Testis (tissue), 2 donors: ENCODE measurements around the gene FRMD4B.

Experiments
- CTCF ChIP-seq, 3 experiments: fragments of 450-650 bp in 2 of 3; fragments of 200-600 bp in 1 of 3; sonication (generic) in 1 of 3; IDR thresholded peaks; one replicate each; pipeline ENCODE4 v1.5.1; 2016 to 2019; ENCODE audit warnings: antibody characterized with exemption in 3 of 3, mild to moderate bottlenecking in 2 of 3, moderate library complexity in 1 of 3
- POLR2A ChIP-seq: fragments of 450-650 bp; IDR thresholded peaks from one replicate; pipeline ENCODE4 v1.6.1; 2017; ENCODE audit warnings: antibody characterized with exemption, mild to moderate bottlenecking, moderate library complexity

DNA sequence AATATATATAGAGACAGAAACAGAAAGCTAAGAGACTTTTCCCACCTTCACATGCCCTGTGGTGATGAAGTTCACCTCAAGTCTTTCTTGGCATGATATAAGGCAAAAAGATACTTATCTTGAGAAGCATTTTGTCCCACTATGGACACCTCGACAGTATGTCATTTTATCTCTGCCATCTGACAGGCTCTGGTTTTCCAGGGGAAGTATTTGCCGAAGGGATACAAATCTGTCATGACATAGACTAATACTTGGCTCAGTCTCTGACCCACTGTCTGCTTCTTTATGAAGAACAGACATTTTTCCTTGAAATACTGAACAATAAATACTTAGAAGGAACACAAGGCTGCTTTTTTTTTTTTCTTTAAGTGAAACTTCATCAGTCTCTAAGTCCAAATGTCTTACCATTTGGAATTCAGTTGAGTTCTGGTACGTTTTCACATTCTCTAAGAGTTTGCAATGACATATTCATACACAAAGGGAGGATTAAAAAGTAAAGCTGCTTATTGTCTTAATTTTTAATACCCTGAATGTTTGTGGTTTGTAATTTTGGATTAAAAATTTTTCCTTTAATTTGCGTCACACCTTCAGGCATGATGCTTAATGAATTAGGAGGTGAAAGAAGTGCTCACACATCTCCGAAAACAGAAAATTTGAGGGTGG is 175.7 kb downstream of the FRMD4B start:
- TF ChIP-seq CTCF (IDR thresholded peaks at IDR 0.05): no peak
- no peak for TF ChIP-seq POLR2A
